Activated CD4-positive, alpha-beta T cell treated with anti-CD3 and anti-CD28 coated beads for 24 hours (primary cell): Measurements from ENCODE around the gene FLT1.

Source experiments
- DNase-seq, 2 donors: peaks; one replicate each; pipeline ENCODE4 v3.0.0-alpha.2; 2020; ENCODE audit warnings: low read depth in 2 of 2

The FLT1 gene

DNA sequence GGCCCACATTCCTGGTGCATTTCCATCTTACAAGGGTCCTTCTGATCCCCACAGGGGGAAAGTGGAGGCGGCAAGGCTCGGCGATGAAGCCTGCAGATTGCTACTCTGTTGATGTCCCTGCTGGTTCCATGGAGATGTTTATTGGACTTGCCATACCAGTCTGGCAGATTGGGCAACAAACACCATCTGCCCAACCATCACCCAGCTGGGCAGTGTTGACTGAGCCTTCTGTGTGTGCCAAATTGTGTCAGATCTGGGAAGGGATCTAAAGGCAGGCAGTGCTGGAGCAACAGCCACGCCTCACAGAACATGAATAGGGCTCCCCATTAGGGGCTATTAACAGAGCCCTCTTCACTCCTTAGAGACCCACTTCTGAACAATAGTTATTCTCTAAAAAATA, 35.0 kb downstream of the FLT1 start:
- DNase-seq = no peak

DNA sequence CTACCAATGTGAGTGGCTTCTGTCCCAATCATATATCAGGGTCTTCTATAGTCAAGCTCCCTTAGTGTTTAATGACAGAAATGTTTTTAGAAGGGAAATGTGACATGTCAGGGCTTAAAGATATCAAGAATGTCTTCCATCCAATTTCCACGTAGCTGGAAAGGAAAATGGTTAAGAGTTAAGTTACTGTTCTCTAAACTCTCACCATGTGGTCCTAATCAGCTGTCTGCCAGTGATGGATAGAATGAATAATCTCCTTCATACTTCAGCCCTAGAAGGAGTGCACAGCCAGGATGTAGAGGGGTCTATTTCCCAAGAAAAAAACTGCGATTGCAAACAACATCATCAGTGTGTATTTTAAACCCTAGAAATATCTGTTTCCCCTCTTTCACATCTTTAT, 36.3 kb downstream of the FLT1 start:
- DNase-seq = no peak

DNA sequence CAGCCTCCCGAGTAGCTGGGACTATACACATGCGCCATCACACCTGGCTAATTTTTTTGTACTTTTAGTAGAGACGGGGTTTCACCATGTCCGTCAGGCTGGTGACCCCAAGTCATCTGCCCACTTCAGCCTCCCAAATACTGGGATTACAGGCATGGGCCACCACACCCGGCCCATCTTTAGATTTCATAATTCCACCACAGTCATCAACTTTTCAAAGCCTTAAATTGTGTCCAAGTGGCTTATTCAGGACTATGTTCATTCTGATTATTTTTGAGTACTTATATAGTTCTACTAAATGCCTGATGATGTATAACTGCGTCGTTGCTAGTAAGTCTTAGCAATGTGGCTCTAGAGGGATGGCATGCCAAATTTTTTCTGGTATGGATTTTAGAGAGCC, 36.9 kb downstream of the FLT1 start:
- no peak for DNase-seq

DNA sequence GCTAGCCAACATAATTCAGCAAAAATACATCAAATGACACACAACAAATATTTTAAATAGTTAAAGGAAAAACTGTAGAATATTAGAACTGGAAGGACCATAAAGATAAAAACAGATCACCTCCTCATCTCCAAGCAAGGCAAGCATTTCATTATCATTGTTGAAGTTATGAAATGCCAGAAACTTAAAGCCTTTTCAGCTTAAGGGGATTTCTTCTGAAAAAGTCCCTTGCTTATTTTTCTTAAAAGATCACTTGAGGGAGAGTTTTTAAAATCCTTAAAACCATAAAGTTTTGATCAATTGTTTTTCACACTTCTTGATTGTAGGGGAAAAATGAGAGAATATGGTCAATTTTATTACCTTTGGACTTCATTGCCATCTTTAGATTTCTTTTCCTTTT, 37.4 kb downstream of the FLT1 start:
- no peak for DNase-seq

DNA sequence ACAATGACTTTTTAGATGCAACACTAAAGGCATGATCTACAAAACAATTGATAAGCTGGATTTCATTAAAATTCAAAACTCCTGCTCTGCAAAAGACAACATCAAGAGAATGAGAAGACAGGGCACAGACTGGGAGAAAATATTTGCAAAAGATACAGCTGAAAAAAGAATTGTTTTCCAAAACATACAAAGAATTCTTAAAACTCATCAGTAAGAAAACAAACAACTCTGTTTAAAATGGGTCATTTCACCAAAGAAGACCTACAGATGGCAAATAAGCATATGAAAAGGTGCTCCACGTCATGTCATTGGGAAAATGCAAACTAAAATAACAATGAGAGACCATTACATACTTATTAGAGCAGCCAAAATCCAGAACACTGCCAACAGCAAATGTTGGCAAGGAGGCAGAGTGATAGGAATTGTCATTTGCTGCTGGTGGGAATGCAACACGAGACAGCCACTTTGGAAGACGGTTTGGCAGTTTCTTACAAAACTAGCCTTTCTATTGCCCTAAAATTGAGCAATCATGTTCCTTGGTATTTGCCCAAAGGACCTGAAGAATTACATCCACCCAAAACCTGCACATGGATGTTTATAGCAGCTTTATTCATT, 39.2 kb downstream of the FLT1 start:
- no peak for DNase-seq

DNA sequence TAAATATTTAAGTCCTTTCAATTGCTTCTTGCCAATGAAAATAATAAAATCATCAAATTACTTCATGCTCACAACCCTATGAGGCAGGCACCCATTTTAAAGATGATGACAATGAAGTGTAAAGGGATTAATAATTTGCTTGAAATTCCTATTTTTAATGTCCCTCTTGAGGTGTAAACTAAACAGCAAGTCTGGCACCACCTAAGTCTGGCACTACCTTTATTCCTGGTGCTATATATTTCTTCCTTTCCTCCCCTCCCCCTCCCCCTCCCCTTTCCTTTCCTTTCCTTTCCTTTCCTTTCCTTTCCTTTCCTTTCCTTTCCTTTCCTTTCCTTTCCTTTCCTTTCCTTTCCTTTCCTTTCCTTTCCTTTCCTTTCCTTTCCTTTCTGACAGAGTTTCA, 42.2 kb downstream of the FLT1 start:
- no peak for DNase-seq

DNA sequence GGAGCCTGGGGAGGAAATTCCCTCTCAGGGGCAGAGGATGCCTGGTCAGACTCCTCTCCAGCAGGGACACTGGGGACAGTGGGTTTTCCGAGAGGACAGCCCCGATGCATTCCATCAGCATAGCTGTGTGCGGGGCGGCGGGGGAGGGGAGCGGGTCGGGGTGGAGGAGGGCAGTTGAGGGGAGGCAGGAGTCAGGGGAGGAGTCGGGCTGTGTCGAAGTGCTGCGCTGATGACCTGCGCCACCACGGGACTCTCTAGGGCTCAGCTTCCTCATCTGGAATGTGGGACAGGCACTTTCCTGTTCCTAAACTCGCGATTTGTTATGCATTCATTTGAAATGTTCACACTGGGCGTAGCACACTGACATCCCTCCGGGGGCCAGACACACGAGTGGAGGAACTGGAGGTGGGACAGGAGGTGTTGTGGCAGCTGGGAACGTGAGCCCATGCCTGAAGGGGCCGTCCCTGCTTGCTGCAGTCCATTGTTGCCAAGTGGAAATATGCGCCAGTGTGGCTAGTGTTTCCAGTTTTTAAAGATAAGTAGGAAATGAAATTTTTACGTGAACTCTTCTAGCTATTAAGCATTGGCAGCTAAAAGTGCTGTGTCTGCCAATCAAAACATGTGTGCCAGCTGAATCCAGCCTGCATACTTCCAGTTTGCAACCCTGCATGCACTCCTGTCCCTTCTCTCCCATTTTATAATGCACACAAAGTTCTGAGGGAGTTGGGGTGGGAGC, 43.3 kb downstream of the FLT1 start:
- no peak for DNase-seq

DNA sequence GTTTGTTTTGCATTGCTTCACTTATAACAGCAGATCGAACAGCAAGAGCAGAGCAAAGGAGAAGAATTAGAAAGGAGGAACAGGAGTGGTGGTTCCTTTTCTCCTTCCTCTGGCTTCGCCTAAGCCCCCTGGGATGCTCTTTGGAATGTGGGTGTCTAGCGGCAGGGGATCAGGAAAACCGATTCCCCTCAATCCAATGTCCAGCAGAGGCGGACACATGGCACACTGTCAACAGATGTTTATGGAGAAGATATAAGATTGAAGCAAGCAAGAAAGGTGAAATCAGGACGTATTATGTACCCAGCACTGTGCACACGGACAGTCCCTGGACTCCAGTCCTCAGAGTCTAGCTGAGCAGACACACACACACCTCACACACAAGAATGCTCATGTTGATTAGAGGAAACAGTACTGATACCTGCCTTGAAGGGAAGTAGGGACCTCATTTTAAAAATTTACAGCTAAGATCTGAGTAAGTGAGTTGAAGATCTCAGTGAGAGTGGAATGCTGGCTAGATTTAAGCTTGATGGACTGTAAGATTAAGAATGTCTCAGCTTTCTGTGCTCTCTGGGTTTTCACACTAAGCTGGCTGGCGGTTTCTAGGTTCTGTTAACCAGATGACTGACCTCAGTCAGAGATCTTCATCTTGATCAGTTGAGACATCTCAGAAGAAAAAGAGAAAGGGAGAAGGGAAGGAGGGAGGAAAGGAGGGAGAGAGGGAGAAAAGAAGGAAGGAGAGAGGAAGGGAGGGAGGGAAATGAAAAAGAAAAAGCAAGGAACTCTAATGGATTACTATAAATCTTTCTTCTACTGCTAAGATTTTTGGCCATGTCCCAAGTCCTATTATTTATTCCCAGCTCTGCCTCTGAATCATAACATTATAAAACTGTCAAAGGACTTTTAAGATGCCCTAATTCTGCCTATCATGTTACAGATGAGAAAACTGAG, 44.8 kb downstream of the FLT1 start:
- DNase-seq = no peak

DNA sequence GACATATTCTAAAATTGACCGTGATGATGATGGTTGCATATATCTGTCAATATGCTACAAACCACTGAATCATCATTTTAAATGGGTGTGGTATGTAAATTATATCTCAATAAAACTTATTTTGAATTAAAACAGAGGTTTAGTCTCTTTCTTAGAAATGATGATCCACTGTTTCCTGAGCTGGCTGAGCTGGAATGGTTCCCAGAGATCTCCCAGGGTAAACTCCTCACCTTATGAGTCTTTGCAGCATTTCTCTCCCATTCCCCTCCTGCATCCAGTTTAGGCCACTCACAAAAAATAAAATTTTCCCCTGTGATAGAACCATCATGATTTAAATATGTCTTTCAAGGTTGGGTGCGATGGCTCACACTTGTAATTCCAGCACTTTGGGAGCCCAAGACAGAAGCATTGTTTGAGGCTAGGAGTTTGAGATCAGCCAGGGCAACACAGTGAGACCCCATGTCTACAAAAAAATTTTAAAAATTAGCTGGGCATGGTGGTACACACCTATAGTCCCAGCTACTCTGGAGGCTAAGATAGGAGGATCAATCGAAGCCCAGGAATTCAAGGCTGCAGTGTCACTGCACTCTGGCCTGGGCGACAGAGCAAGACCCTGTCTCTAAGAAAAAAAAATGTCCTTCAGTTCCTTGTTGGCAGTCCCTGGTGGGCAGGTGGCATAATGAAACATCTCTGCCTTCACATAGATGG, 46.1 kb downstream of the FLT1 start:
- DNase-seq = no peak

DNA sequence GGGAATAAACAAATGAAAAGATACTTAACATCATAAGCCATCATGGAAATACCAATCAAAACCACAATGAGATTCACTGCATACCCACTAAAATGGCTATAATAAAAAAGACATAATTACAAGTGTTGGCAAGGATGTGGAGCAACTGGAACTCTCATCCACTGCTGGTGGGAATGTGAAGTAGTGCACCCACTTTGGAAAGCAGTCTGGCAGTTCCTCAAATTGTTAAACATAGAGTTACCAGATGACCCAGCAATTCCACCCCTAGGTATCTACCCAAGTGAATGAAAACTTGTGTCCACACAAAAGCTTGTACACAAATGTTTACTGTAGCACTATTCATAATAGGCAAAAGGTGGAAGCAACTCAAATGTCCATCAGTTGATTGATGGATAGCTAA, 46.9 kb downstream of the FLT1 start:
- DNase-seq = no peak

DNA sequence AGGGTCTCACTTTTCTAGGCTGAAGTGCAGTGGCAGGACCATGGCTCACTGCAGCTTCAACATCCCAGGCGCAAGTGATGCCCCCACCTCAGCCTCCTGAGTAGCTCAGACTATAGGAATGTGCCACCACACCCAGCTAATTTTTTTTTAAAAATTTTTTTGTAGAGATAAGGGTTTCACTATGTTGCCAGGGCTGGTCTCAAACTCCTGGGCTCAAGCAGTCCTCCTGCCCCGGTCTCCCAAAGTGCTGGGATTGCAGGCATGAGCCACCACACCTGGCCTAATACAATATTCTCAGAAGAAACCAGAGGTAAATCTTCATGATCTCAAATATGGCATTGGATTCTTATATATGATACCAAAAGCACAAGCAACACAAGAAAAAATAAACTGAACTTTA, 47.7 kb downstream of the FLT1 start:
- no peak for DNase-seq

DNA sequence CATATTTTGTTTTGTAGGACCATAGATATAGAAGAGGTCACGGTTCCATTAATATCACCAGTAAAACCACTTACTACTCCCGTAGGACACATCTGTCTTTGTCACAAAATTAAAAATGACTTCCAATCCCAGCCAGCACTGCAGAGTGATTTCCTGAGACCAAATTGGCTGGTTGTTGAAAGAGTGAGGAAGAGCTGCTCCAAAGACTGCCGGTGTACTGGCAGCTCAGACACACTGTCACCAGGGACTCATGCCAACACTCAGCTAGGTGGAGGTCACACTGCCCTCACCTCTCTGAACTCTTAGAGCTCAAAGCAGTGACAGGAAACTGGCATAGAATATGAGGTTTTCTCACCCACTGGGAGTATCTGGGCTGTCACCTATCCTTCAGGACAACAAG, 52.1 kb downstream of the FLT1 start:
- DNase-seq = no peak

DNA sequence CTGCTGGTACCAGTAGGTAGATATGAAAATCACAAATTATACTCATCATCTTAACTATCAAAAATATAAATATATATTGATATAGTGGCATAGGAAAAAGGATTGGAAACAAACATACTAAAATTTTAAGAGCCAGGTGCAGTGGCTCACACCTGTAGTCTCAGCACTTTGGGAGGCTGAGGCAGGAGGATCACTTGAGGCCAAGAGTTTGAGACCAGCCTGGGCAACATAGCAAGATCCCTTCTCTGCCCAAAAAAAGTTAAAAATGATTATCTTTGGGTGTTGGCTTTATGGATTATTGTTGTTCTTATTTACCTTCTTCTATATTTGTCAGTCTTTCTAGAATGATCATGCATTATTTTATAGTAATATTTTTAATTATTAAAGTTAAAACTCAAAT, 53.4 kb downstream of the FLT1 start:
- DNase-seq = no peak

DNA sequence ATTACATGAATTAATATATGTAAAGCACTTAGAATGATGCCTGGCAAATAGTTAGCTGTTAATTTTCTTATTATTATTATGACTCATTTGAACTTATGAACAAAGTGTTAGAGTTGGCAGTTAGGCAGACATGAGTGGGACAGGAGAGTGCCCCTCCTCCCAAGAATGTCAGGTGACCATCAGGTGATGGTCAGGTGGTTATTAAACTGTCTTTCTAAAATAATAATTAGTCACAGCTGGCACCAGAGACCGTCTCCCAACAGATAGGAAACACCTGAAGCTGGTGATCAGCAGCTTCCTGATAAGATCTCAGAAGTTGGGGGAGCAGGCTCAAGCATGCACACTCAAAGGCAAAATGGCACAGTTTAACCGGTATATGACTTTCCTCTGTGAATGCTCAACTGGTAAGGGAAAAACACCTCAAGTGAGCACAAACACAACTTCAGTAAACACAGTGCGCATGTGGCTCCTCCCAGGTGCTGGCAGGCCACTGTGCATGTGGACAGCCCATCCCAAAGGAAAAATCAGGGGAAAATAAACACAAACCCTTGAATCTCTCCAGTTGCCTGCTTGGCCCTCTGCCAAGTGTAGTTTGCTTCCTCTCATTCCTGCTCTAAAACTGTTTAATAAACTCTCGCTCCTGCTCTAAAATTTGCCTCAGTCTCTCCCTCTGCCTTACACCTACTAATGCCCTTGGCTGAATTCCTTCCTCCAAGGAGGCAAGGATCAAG, 54.0 kb downstream of the FLT1 start:
- DNase-seq = no peak

DNA sequence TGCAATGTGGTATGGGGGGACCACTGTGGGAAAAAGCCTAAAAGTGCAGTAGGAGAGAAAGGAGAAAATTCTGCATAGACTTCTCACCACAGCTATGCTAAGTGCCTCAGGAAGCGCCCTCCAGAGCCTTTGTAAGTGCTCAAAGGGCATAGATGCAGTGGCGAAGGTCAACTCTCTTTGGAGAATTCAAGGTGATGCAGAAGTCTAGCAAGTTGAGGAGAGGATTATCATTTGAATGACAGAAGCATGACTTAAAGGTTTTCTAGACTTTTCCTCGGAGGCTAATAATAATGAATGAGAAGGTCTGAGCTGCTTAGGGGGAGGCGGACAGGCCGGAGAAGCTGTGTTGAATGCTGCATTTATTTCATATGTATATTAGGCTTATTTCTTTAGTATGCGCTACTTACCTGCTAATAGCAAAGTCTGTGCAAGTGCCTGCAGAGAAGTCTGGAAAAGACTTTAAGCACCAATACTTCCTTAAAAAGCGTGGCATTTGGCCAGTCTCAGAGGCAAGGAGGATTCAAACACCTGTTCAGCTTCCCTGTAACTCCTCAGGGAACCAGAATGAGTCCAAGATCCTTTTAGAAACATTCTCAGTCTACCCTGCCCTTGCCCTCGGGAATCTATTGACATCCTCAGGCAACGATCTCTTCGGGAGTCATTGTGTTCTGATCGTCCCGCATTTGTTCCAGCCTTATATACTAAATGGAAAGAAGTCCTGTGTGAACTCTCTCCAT, 56.2 kb downstream of the FLT1 start:
- no peak for DNase-seq

DNA sequence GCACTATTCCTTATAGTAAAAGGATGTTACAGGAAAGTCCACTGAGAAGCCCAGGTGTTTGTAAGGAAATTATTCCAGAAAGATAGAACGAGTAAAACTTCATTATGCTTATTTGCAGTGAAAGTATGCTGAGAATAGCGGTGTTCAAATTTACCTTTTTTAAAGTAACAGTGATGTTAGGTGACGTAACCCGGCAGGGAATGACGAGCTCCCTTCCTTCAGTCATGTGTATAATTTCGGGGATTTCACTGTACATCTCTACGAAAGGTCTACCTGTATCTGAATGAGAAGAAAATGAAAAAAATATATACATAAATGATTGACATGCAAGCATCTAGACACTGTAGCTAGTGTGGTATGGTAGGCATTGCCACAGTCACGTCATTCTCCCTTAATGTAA, 56.9 kb downstream of the FLT1 start:
- DNase-seq = no peak

DNA sequence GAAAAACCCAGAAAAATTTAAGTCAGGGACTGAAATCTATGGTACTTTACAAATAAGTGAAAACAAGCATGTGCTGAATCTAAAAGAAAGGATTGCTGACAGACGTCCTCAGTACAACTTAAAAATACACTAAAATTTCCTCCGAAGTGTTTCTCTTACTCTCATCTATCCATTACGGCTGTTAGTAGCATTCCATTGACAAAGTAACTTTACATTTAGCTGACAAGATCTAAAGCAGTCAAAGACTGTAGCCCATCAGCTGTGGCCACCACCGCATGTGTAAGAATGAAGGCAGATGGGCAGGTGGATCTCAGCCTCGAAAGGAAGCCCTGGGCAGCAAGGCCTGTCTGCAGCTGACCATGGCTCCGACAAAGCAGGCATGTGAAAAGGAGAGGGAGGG, 59.0 kb downstream of the FLT1 start:
- no peak for DNase-seq

DNA sequence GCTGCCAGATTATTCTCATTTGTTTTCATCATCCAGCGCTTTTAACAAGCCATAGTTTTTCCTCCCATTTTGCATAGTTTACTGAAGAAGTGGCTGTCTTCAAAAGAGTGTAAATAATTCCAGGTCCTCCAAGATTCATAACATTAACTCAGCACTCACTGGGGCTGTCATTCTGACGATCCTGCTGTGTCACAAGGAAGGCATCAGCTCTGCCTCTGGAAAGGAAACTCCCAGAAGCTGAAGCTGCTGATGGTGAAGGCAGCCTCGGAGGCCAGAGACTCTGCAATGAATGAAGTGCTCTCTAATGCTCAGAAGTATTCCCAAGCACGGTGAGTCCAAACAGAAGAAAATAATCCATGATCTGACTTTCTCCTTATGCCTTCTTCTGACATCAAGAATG, 60.0 kb downstream of the FLT1 start:
- no peak for DNase-seq

DNA sequence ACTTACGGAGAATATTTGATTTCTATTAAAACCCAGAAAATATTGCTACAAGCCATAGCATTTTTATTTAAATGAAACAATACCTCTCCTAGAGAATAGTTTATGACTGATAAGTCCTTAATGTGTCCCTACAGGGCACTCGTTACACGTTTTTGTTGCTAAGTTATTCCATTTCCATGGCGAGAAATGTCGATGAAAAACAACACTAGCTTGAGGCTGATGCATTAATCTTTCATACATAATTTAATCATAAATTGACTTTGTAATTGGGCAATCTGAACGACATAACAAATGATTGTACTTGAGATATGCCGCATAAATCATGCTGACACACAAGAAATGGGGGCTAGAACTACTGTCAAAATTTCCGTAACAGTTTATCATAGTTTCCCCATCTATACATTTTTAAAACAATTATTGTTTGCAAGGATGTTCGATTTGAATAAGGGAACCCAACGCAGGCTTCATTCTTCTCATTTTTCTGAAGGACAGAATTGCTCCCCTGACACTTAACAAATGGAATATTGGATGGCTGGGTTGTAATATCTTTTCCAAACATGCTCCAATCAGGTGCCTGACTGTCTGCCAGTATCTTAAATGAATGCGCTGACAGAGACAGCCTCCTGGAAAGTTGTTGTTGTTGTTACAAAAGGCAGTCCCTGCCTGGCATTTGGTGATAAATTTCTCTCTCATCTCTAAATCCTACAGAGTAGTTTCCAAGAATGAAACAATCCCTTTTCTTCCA, 61.9 kb downstream of the FLT1 start:
- no peak for DNase-seq

DNA sequence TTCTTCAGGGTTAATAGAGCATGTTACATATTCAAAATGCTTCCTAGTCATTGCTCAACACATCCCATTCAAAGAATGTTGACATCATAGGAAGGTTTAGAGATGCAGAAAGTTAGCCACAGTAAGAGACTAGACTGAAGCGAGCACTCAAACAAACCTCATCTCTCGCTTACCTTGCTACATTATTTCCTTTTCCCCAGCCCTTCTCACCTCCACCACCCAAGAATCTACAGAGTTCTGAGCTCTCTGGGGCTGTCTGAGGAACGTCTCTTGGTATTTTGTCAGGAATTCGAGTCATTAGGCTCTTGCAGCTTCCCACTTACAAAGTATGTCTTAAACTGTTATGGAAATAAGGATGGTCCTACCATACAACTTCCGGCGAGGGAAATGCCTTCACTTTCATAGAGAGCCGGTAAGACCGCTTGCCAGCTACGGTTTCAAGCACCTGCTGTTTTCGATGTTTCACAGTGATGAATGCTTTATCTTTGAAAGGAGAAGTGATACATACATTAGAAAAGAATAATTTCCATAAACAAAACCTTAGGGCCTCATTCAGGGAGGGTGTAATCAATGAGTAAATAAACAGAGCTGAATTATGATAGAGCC, 65.1 kb downstream of the FLT1 start:
- DNase-seq = no peak
